Measurements from ENCODE around the gene SYNDIG1.

SYNDIG1 gene

GRCh38 chr20:24699321-24700165, 230.1 kb downstream of the SYNDIG1 start:
- no peak for DNase-seq

DNA sequence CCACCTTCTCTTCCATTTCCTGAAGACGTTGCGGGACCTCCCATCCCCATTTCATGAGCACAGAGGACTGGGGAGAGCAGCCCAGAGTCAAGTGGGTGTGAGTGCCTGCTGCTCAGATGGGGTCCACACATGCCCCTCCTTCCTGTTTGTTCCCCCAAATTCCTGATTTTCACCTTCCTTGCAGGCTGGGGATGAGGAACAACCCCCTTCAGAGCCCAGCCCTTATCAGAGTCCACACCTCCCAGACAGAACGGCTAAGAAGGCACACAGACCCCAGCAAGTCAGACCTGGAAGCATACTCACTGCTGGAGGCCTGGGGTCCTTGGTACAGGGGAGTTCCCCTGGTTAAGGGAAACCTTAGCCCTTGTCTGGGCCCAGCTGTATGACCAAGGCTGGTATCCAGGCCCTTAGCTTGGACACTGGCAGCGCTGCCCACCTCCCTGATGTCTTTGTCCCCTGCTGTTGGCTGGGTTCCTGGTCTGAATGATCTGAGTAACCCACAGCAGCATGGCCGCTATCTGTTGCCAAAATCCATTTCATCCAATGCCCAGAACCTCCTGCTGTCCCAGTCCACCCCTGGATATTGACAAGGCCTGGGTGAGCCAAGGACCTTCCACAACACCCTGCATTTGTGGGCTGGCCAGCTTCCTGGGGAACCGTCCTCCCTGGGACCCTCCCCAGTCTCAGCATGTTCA, 230.9 kb downstream of the SYNDIG1 start:
- no peak for DNase-seq

GRCh38 chr20:24701027-24701426, 231.6 kb downstream of the SYNDIG1 start:
- DNase-seq = no peak

GRCh38 chr20:24701668-24702067, 232.2 kb downstream of the SYNDIG1 start:
- DNase-seq = no peak

DNA sequence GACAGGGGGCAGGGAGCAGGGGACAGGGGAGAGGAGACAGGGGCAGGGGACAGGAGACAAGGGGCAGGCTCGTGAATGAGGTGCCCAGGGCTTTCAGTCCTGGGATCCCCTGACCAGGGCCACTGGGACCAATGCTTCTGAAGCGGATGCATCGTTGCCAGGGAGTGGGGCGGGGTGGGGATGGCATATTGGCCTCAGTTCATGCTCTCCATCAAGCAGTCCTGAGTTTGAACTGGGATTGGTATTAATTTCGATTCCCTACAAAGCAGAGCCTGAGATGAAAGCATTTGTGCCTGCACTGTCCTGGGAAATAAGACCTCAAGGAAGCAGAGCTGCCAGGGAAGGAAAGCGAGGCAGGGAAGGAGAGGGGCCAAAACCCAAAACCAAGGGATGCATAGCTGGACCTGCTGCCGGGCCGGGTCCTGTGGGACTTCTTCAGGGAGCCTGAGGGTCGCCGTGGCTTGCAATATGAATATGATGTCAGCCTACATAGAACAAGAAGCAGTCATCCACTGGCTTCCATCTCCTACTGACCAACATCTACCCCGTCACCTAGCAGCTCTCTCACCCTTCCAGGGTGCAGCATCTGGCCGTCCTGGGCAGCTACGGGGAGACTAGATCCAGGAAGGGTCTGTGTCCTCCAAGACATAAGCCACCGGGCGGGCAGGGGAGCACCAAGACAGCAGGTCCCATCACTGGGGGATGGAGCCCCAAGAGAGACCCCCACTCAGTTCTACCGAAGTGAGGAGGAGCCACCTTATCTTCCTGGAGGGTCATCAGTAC, 233.3 kb downstream of the SYNDIG1 start:
- no peak for DNase-seq

- no peak for DNase-seq
Observed at GRCh38 chr20:24703284-24703610, 233.8 kb downstream of the SYNDIG1 start.

DNA sequence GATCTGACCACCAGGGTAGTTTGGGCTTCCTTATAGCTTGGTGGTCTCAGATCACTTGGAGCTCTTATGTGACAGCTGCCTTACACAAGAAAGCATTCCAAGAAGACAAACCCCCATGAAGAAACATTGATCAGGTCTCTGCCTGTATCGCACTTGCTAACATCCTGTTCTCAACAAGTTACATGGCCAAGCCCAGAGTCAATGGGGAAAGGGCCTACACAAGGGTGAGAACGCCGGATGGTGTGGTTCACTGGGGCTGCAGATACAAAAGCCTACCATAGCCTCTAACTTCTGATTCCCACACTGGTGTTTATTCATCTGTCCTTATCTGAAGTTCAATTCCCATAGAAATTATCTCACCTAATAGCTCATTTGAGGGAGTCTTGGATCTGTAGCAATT, 235.5 kb downstream of the SYNDIG1 start:
- DNase-seq = no peak

DNA sequence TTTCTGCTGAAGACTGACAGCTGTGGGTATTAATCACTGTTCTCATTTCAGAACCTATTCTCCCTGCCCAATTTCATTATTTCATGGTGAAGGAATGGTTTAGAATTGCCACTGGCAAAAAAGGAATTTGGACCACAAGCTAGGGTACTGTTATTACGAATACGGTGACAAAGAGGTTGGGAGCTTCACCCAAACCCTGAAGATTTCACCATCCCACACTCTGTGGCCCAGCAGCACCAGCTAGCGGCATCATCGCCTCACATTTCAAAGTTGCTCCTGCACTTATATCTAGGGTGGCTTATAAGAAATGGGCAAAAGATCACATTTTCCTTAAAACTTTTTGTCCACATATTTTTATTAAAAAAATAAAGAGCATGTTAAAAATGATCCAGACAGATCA, 236.1 kb downstream of the SYNDIG1 start:
- DNase-seq = no peak

- DNase-seq = no peak
Observed at GRCh38 chr20:24708411-24709295, 239.2 kb downstream of the SYNDIG1 start.

All from CD4-positive, alpha-beta T cell treated with Interferon gamma for 1 hour (primary cell).